Vagina (tissue), 2 donors: ENCODE results near the gene PLET1. TPM values are rescaled to one million over a fixed set of nuclear protein-coding genes. Genes with fewer than 3 reads are reported as not detected.

Experiments used
- DNase-seq, 2 donors: peaks; one replicate each; pipeline ENCODE4 v3.0.0-alpha.2; 2017; ENCODE audit errors: extremely low spot score in 2 of 2
- H3K27ac ChIP-seq: fragments of 200-600 bp; sonication (generic); one replicate; pipeline ENCODE4 v1.5.1; 2019
- H3K27me3 ChIP-seq: fragments of 200-600 bp; sonication (generic); one replicate; pipeline ENCODE4 v1.5.1; 2019
- H3K36me3 ChIP-seq, 2 donors: fragments of 200-600 bp; sonication (generic); one replicate each; pipeline ENCODE4 v1.5.1; 2017 to 2019
- H3K4me1 ChIP-seq: fragments of 200-600 bp; sonication (generic); one replicate; pipeline ENCODE4 v1.5.1; 2019
- H3K4me3 ChIP-seq, 2 donors: fragments of 200-600 bp; sonication (generic); 1 replicate in 1 of 2; 2 replicates in 1 of 2; pipeline ENCODE4 v1.5.1; 2016 to 2019
- H3K9me3 ChIP-seq: fragments of 200-600 bp; sonication (generic); one replicate; pipeline ENCODE4 v1.5.1; 2019
- POLR2A ChIP-seq, 2 donors: fragments of 450-650 bp; IDR thresholded peaks; one replicate each; pipeline ENCODE4 v1.6.1; 2017; ENCODE audit warnings: antibody characterized with exemption in 2 of 2, mild to moderate bottlenecking in 2 of 2, moderate library complexity in 2 of 2
- POLR2AphosphoS5 ChIP-seq, 2 donors: sonication (generic); formaldehyde crosslinking; IDR thresholded peaks; one replicate each; pipeline ENCODE4 v1.9.0; 2017; ENCODE audit warnings: antibody characterized with exemption in 2 of 2, mild to moderate bottlenecking in 2 of 2, low read depth in 1 of 2; ENCODE audit not compliant: insufficient read depth in 1 of 2
- intact Hi-C: fragments of 100-400 bp; cut with DNase I; formaldehyde crosslinking; loops from one replicate; pipeline ENCODE4 v1.15.1; 2023
- total RNA-seq: library from RNA; depleted of rRNA; stranded (reverse); fragments of >200 nt; gene quantifications from one replicate; pipeline ENCODE4 v1.2.3, GENCODE V29; 2016
- TF ChIP-seq, protein P1 (sequence below), 3 experiments: fragments of 450-650 bp in 2 of 3; fragments of 200-600 bp in 1 of 3; sonication (generic) in 1 of 3; IDR thresholded peaks; one replicate each; pipeline ENCODE4 v1.5.1; 2017 to 2019; ENCODE audit warnings: antibody characterized with exemption in 3 of 3, mild to moderate bottlenecking in 2 of 3, moderate library complexity in 2 of 3

The PLET1 gene
- total RNA-seq, 1 donor from 2014 or later, result not detected

DNA sequence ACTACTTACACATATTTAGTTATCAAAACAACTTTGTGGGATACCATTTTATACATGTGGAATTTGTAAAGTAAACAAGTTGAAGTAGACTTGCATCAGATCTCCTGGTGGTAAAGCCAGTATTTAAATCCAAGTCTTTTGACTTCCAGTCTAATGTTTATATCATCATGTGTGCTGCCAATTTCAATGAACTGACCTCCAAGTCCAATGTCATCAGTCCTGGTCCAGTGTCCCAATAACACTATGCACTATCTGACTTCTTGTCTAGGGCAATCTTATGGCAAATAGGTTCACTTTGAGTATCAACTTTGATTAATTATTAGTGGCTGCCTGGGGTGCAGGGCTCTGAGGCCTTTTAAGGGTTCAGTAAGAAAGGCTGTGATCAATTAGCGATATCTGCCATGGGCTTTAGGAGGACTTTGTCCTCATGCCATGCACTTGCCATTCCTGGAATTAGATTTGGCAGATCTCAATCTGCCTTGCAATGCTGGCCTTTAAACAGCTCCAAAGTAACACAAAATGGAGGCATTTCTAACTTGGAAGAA is 44.0 kb downstream of the PLET1 start:
- DNase-seq, result no peak
- Histone ChIP-seq H3K27me3 (no peaks in the 10 kb centered on the region), H3K4me3 (no peak overlapping the region), H3K9me3 (no peaks in the 10 kb centered on the region), H3K27ac (no peak overlapping the region), H3K4me1 (peaks cover under 1% of the 10 kb centered on the region), H3K36me3 (no peaks in the 10 kb centered on the region)
- no peak for TF ChIP-seq POLR2AphosphoS5 (IDR thresholded peaks at IDR 0.05; ENCODE audit: insufficient read depth in 1 of 2, low read depth in 1 of 2)
- TF ChIP-seq POLR2A (IDR thresholded peaks at IDR 0.05), result no peak
- TF ChIP-seq, protein P1, sequence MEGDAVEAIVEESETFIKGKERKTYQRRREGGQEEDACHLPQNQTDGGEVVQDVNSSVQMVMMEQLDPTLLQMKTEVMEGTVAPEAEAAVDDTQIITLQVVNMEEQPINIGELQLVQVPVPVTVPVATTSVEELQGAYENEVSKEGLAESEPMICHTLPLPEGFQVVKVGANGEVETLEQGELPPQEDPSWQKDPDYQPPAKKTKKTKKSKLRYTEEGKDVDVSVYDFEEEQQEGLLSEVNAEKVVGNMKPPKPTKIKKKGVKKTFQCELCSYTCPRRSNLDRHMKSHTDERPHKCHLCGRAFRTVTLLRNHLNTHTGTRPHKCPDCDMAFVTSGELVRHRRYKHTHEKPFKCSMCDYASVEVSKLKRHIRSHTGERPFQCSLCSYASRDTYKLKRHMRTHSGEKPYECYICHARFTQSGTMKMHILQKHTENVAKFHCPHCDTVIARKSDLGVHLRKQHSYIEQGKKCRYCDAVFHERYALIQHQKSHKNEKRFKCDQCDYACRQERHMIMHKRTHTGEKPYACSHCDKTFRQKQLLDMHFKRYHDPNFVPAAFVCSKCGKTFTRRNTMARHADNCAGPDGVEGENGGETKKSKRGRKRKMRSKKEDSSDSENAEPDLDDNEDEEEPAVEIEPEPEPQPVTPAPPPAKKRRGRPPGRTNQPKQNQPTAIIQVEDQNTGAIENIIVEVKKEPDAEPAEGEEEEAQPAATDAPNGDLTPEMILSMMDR (IDR thresholded peaks at IDR 0.05), result no peak
- intact Hi-C loops, result no loop called here

DNA sequence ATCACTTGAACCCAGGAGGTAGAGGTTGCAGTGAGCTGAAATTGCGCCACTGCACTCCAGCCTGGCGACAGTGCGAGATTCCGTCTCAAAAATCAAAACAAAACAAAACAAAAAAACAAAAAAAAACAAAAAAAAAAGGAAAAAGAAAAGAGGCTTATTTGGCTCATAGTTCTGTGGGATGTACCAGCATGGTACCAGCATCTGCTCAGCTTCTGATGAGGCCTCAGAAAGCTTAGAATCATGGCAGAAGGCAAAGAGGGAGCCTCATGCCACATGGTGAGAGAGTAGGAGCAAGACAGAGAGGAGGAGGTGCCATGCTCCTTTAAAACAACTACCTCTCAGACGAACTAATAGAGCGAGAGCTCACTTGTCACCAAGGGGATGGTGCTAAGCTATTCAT is 45.0 kb downstream of the PLET1 start:
- no peak overlapping the region for H3K4me3 ChIP-seq
- no peaks in the 10 kb centered on the region for H3K9me3 ChIP-seq
- no peaks in the 10 kb centered on the region for H3K36me3 ChIP-seq
- H3K27ac ChIP-seq, result no peak overlapping the region
- intact Hi-C loops, result no loop called here
- H3K4me1 ChIP-seq, result no peaks in the 10 kb centered on the region
- H3K27me3 ChIP-seq, result no peaks in the 10 kb centered on the region
- TF ChIP-seq POLR2AphosphoS5 (IDR thresholded peaks at IDR 0.05; ENCODE audit: insufficient read depth in 1 of 2, low read depth in 1 of 2), result no peak
- TF ChIP-seq, protein P1 (IDR thresholded peaks at IDR 0.05), result no peak
- TF ChIP-seq POLR2A (IDR thresholded peaks at IDR 0.05), result no peak
- no peak for DNase-seq

DNA sequence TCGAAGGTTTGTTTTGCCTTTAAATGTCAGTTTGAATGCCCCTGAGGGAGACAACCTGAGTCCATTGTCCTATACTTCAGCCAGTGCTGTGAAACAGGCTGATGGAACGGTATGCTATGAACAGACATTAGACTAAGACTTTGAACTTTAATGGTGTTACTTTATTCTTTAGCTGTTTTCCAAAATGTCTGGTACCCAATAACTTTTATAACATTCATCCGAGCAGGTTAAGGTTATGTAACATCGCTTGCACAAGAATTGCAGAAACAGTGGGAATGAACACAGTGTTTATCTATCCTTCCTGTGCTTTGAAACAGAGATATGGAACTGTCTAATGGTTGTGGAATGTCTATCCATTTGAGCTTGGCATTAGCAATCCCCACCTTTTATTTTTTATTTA is 46.9 kb downstream of the PLET1 start:
- Histone ChIP-seq H3K27me3 (no peaks in the 10 kb centered on the region), H3K4me3 (no peak overlapping the region), H3K9me3 (no peaks in the 10 kb centered on the region), H3K4me1 (no peaks in the 10 kb centered on the region), H3K27ac (no peak overlapping the region), H3K36me3 (no peaks in the 10 kb centered on the region)
- no peak for TF ChIP-seq POLR2AphosphoS5 (IDR thresholded peaks at IDR 0.05; ENCODE audit: insufficient read depth in 1 of 2, low read depth in 1 of 2)
- no peak for TF ChIP-seq POLR2A (IDR thresholded peaks at IDR 0.05)
- TF ChIP-seq, protein P1 (IDR thresholded peaks at IDR 0.05), result no peak
- no peak for DNase-seq
- intact Hi-C loops, result no loop called here

DNA sequence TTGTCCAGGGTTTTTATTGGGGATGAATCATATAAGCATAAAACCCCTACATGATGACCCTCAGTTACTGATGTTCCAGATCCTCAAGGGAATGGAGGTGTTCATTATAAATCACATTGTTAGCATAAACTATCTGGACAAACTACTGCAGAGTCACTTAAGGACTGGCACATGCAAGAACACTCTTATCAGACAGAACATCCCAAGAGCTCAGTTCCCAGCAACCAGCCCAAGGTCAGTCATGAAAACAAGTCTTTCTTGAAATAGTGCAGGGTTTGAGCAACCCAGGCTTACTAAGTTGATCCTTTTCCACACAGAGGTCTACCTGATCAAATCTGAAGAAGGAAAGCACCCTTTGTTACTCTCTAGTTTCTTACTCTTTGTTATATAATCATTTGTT is 48.0 kb downstream of the PLET1 start:
- DNase-seq, result no peak
- H3K27me3 ChIP-seq, result no peaks in the 10 kb centered on the region
- no peak overlapping the region for H3K27ac ChIP-seq
- no peaks in the 10 kb centered on the region for H3K9me3 ChIP-seq
- H3K36me3 ChIP-seq, result no peaks in the 10 kb centered on the region
- H3K4me1 ChIP-seq, result no peaks in the 10 kb centered on the region
- TF ChIP-seq POLR2AphosphoS5 (IDR thresholded peaks at IDR 0.05; ENCODE audit: insufficient read depth in 1 of 2, low read depth in 1 of 2), result no peak
- TF ChIP-seq, protein P1 (IDR thresholded peaks at IDR 0.05), result no peak
- TF ChIP-seq POLR2A (IDR thresholded peaks at IDR 0.05), result no peak
- no peak overlapping the region for H3K4me3 ChIP-seq
- intact Hi-C loops, result no loop called here

DNA sequence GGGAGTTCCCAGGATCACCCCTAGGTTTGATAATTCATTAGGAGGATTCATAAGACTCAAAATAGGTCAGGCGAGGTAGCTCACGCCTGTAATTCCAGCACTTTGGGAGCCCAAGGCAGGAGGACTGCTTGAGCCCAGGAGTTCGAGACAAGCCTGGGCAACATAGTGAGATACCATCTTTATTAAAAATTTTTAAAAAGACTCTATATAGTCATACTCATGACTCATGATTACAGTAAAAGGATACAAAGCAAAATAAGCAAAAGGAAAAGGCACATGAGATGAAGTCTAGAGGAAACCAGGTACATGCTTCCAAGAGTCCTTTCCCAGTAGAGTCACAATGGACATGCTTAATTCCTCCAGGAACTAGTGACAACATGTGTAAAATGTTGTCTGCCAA is 48.4 kb downstream of the PLET1 start:
- H3K27me3 ChIP-seq, result no peaks in the 10 kb centered on the region
- no peaks in the 10 kb centered on the region for H3K9me3 ChIP-seq
- no peaks in the 10 kb centered on the region for H3K4me1 ChIP-seq
- intact Hi-C loops, result no loop called here
- no peak for DNase-seq
- TF ChIP-seq, protein P1 (IDR thresholded peaks at IDR 0.05), result no peak
- TF ChIP-seq POLR2A (IDR thresholded peaks at IDR 0.05) (no peak), POLR2AphosphoS5 (IDR thresholded peaks at IDR 0.05; ENCODE audit: insufficient read depth in 1 of 2, low read depth in 1 of 2) (no peak)
- no peak overlapping the region for H3K27ac ChIP-seq
- H3K36me3 ChIP-seq, result no peaks in the 10 kb centered on the region
- no peak overlapping the region for H3K4me3 ChIP-seq
